H9 (cell line): ENCODE data around the gene ACP2. TPM values are rescaled to one million over a fixed set of nuclear protein-coding genes. Genes with fewer than 3 reads are reported as not detected.

Experiments used
- DNase-seq: peaks from one replicate; pipeline ENCODE4 v3.0.0-alpha.2; 2017
- H2AFZ ChIP-seq: one replicate; pipeline ENCODE4 v1.6.1; 2013; ENCODE audit warnings: mild to moderate bottlenecking, low read length, control low read depth, moderate library complexity
- H2AK5ac ChIP-seq: 2 replicates; pipeline ENCODE4 v1.6.1; 2013; ENCODE audit warnings: low read length, control low read depth, mixed read lengths; ENCODE audit not compliant: insufficient read length
- H2BK120ac ChIP-seq: one replicate; pipeline ENCODE4 v1.6.1; 2013; ENCODE audit warnings: low read depth, mild to moderate bottlenecking, low read length, control low read depth, inconsistent platforms; ENCODE audit not compliant: poor library complexity, severe bottlenecking
- H2BK12ac ChIP-seq: 2 replicates; pipeline ENCODE4 v1.6.1; 2013; ENCODE audit warnings: low read length, control low read depth, mixed read lengths, low read depth; ENCODE audit not compliant: insufficient read length
- H2BK15ac ChIP-seq: 2 replicates; pipeline ENCODE4 v1.6.1; 2013; ENCODE audit warnings: low read depth, low read length, control low read depth
- H2BK20ac ChIP-seq: one replicate; pipeline ENCODE4 v1.6.1; 2013; ENCODE audit warnings: low read depth, mild to moderate bottlenecking, low read length, control low read depth, inconsistent platforms; ENCODE audit not compliant: poor library complexity, severe bottlenecking
- H2BK5ac ChIP-seq: 2 replicates; pipeline ENCODE4 v1.6.1; 2013; ENCODE audit warnings: low read length, control low read depth, mixed read lengths; ENCODE audit not compliant: insufficient read length
- H3K14ac ChIP-seq: 2 replicates; pipeline ENCODE4 v1.6.1; 2013; ENCODE audit warnings: low read length, control low read depth; ENCODE audit not compliant: insufficient read depth
- H3K18ac ChIP-seq: 2 replicates; pipeline ENCODE4 v1.6.1; 2013; ENCODE audit warnings: low read depth, mild to moderate bottlenecking, mixed read lengths, low read length, control low read depth; ENCODE audit not compliant: insufficient read length
- H3K23ac ChIP-seq: 2 replicates; pipeline ENCODE4 v1.6.1; 2013; ENCODE audit warnings: low read length, control low read depth, mixed read lengths, low read depth; ENCODE audit not compliant: insufficient read length
- H3K23me2 ChIP-seq: 2 replicates; pipeline ENCODE4 v1.6.1; 2013; ENCODE audit warnings: low read depth, mild to moderate bottlenecking, mixed read lengths, low read length, control low read depth; ENCODE audit not compliant: insufficient read length, poor library complexity, severe bottlenecking
- H3K27ac ChIP-seq: 2 replicates; pipeline ENCODE4 v1.5.1; 2013; ENCODE audit warnings: low read length, control low read depth, mixed read lengths, low read depth; ENCODE audit not compliant: insufficient read length
- H3K27me3 ChIP-seq: 2 replicates; pipeline ENCODE4 v1.6.1; 2013; ENCODE audit warnings: low read length, control low read depth, inconsistent platforms; ENCODE audit not compliant: insufficient read depth
- H3K4ac ChIP-seq: 2 replicates; pipeline ENCODE4 v1.6.1; 2013; ENCODE audit warnings: low read depth, mild to moderate bottlenecking, control low read depth, inconsistent platforms, low read length, moderate library complexity
- H3K4me1 ChIP-seq: 2 replicates; pipeline ENCODE4 v1.6.1; 2013; ENCODE audit warnings: low read length, control low read depth, inconsistent platforms; ENCODE audit not compliant: insufficient read depth
- H3K4me2 ChIP-seq: 2 replicates; pipeline ENCODE4 v1.6.1; 2013; ENCODE audit warnings: low read length, control low read depth, mixed read lengths; ENCODE audit not compliant: insufficient read length, insufficient read depth
- H3K56ac ChIP-seq: 2 replicates; pipeline ENCODE4 v1.6.1; 2013; ENCODE audit warnings: low read depth, mild to moderate bottlenecking, mixed read lengths, low read length, control low read depth; ENCODE audit not compliant: insufficient read length
- H3K79me1 ChIP-seq: 2 replicates; pipeline ENCODE4 v1.6.1; 2013; ENCODE audit warnings: low read depth, mild to moderate bottlenecking, moderate library complexity, low read length, control low read depth, inconsistent platforms; ENCODE audit not compliant: insufficient read depth, poor library complexity, severe bottlenecking
- H3K79me2 ChIP-seq: 2 replicates; pipeline ENCODE4 v1.6.1; 2013; ENCODE audit warnings: low read length, control low read depth, inconsistent platforms; ENCODE audit not compliant: insufficient read depth
- H3K9ac ChIP-seq: 2 replicates; pipeline ENCODE4 v1.6.1; 2013; ENCODE audit warnings: low read length, control low read depth, mixed read lengths; ENCODE audit not compliant: insufficient read length; ENCODE audit errors: extremely low read depth
- H3K9me3 ChIP-seq: one replicate; pipeline ENCODE4 v1.6.1; 2013; ENCODE audit warnings: low read depth, low read length, inconsistent platforms; ENCODE audit not compliant: control insufficient read depth
- H3T11ph ChIP-seq: one replicate; pipeline ENCODE4 v1.6.1; 2013; ENCODE audit warnings: mild to moderate bottlenecking, low read length, control low read depth, inconsistent platforms
- H4K20me1 ChIP-seq: one replicate; pipeline ENCODE4 v1.6.1; 2013; ENCODE audit not compliant: control insufficient read depth, insufficient read length, insufficient read depth
- H4K5ac ChIP-seq: 2 replicates; pipeline ENCODE4 v1.6.1; 2013; ENCODE audit warnings: low read depth, mild to moderate bottlenecking, mixed read lengths, low read length, control low read depth; ENCODE audit not compliant: insufficient read length
- H4K8ac ChIP-seq: replicated peaks from 2 replicates; pipeline ENCODE4 v1.6.1; 2013; ENCODE audit warnings: low read length, control low read depth, mixed read lengths, low read depth; ENCODE audit not compliant: insufficient read length
- H4K91ac ChIP-seq: 2 replicates; pipeline ENCODE4 v1.6.1; 2013; ENCODE audit warnings: low read depth, mild to moderate bottlenecking, moderate library complexity, mixed read lengths, low read length, control low read depth; ENCODE audit not compliant: insufficient read length
- H3K27ac Mint-ChIP-seq, 3 experiments: 2 replicates in 2 of 3; 3 replicates in 1 of 3; pipeline ENCODE4 v1.8.0; 2020 to 2021; ENCODE audit warnings: mixed read lengths in 3 of 3, mild to moderate bottlenecking in 1 of 3, moderate library complexity in 1 of 3
- H3K27me3 Mint-ChIP-seq: 2 replicates; pipeline ENCODE4 v1.8.0; 2021; ENCODE audit warnings: low read depth, mild to moderate bottlenecking, moderate library complexity, mixed read lengths
- H3K36me3 Mint-ChIP-seq, 3 experiments: 2 replicates in 2 of 3; 3 replicates in 1 of 3; pipeline ENCODE4 v1.8.0; 2020 to 2021; ENCODE audit warnings: low read depth in 3 of 3, mixed read lengths in 3 of 3; ENCODE audit not compliant: insufficient read depth in 1 of 3
- H3K4me1 Mint-ChIP-seq, 2 experiments: 2 replicates each; pipeline ENCODE4 v1.8.0; 2020; ENCODE audit warnings: mixed read lengths in 2 of 2
- H3K4me3 Mint-ChIP-seq, 2 experiments: 2 replicates in 1 of 2; 3 replicates in 1 of 2; pipeline ENCODE4 v1.8.0; 2020 to 2021; ENCODE audit warnings: mild to moderate bottlenecking in 2 of 2, mixed read lengths in 2 of 2, moderate library complexity in 1 of 2
- H3K9me3 Mint-ChIP-seq, 2 experiments: 2 replicates in 1 of 2; 3 replicates in 1 of 2; pipeline ENCODE4 v1.8.0; 2020; ENCODE audit warnings: mild to moderate bottlenecking in 2 of 2, mixed read lengths in 2 of 2, moderate library complexity in 1 of 2
- WGBS: extraction: QIAGEN DNeasy Blood & Tissue Kit; methylation state at CpG from one replicate; pipeline ENCODE4 v1.1.7; 2013; ENCODE audit warnings: missing lambda C conversion rate, low lambda C conversion rate, mixed read lengths; ENCODE audit not compliant: insufficient read length; ENCODE audit errors: extremely low coverage; 5-methylcytosine and 5-hydroxymethylcytosine counted together
- total RNA-seq: library from RNA; stranded (reverse); gene quantifications from 2 replicates; pipeline ENCODE4 v1.2.1, GENCODE V29; 2021
- TF ChIP-seq, protein P1 (sequence below): fragments of 200-600 bp; sonication (generic); conservative IDR thresholded peaks from 3 replicates; pipeline ENCODE4 v1.8.0; 2021; ENCODE audit warnings: antibody characterized with exemption, mild to moderate bottlenecking

The ACP2 gene
- total RNA-seq, 1 experiment from 2014 or later = 29.5 TPM

DNA sequence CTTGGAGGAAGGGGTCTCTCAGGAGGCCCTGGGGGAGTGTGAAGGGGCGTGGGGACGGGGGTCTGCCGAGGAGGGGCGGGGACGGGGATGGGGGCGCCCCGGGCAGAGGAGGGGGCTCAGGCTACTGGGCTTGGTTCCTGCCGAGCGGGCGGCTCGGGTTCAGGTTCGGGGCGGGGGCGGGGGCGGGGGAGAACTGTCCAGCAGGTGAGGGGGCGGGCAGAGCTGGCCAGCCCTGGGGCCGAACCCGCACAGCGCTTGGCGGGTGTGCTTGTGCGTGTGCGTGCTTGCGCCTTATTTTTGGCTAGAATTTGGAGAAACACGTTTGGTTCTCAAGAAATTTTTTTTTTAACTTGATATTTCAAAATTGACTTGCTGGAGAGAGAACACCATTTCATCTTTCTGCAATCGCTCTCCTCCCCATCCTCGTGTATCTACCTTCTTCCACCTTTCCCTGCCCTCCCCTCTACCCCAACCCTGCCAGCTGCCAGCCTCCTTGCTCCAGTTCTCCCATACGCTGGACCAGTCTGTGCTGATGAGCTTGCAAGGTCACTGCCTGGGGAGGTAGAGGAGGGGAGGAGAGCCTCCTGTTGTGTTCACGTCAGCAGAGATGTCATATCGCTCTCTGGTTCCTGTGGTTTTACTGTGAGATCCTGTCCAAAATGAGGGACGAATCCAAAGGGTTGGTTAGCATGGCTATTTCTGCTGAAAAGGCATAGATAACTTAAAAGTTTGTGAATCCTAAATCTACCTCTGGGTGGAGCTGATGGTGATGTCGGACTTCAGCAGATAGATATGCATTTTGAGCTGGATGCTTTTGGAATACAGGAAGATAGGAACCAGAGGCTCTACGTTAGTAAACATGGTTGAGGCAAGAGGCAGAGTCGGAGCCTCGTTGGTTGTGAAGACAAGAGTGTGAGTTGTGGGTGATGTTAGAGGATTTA lies 22.0 kb upstream of the ACP2 start:
- H3K23me2 ChIP-seq = peaks cover 13% of the 10 kb centered on the region
- H3K23ac ChIP-seq = no peak overlapping the region
- H3K79me2 ChIP-seq = peaks cover 12% of the 10 kb centered on the region; the same call in 1 of the 2 replicates
- H3K4me1 Mint-ChIP-seq = peaks cover 38 to 40% of the 10 kb centered on the region in 2 experiments
- no peaks in the 10 kb centered on the region for H3K79me1 ChIP-seq
- peak overlapping the region; percentile 84 to 87 for H3K4me3 Mint-ChIP-seq
- H2BK15ac ChIP-seq = no peak overlapping the region
- H3K27me3 Mint-ChIP-seq = no peaks in the 10 kb centered on the region
- no peaks in the 10 kb centered on the region for H3K9me3 Mint-ChIP-seq
- H3K56ac ChIP-seq = no peak overlapping the region
- no CpG with 5 or more reads among the region's 34 CpGs for WGBS
- no peak overlapping the region for H3T11ph ChIP-seq
- peak overlapping the region; percentile 99 for H3K4me2 ChIP-seq
- H2BK12ac ChIP-seq = no peak overlapping the region
- H2AK5ac ChIP-seq = no peak overlapping the region
- H3K18ac ChIP-seq = no peak overlapping the region
- no peak overlapping the region; the same call in 1 of the 2 replicates for H3K14ac ChIP-seq
- H4K5ac ChIP-seq = no peak overlapping the region
- TF ChIP-seq, protein P1, sequence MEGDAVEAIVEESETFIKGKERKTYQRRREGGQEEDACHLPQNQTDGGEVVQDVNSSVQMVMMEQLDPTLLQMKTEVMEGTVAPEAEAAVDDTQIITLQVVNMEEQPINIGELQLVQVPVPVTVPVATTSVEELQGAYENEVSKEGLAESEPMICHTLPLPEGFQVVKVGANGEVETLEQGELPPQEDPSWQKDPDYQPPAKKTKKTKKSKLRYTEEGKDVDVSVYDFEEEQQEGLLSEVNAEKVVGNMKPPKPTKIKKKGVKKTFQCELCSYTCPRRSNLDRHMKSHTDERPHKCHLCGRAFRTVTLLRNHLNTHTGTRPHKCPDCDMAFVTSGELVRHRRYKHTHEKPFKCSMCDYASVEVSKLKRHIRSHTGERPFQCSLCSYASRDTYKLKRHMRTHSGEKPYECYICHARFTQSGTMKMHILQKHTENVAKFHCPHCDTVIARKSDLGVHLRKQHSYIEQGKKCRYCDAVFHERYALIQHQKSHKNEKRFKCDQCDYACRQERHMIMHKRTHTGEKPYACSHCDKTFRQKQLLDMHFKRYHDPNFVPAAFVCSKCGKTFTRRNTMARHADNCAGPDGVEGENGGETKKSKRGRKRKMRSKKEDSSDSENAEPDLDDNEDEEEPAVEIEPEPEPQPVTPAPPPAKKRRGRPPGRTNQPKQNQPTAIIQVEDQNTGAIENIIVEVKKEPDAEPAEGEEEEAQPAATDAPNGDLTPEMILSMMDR = no peak
- H3K4me1 ChIP-seq = peaks cover 7% of the 10 kb centered on the region; the same call in 1 of the 2 replicates
- H3K9ac ChIP-seq = peak overlapping the region; percentile 63
- no peaks in the 10 kb centered on the region for H3K9me3 ChIP-seq
- H4K20me1 ChIP-seq = no peaks in the 10 kb centered on the region
- H3K27me3 ChIP-seq = no peaks in the 10 kb centered on the region
- peaks cover 8 to 19% (median 10%) of the 10 kb centered on the region in 3 experiments; a peak in 6 of 7 replicates for H3K36me3 Mint-ChIP-seq
- H2BK5ac ChIP-seq = no peak overlapping the region
- H4K91ac ChIP-seq = no peak overlapping the region
- H3K27ac Mint-ChIP-seq = no peak overlapping the region; a peak in 1 of 7 replicates
- no peak overlapping the region for H2BK20ac ChIP-seq
- H3K4ac ChIP-seq = no peak overlapping the region
- H3K27ac ChIP-seq = no peak overlapping the region
- no peak overlapping the region for H4K8ac ChIP-seq
- H2AFZ ChIP-seq = no peak overlapping the region
- no peak for DNase-seq
- no peak overlapping the region for H2BK120ac ChIP-seq
